GM18861 (cell line): ENCODE data around the gene MTR.
A peak's percentile ranks its signal among the peaks of the same experiment; 100 is the strongest.

Experiments
- ATAC-seq: cut with Tn5 transposase; IDR thresholded peaks from one replicate; pipeline ENCODE4 v1.9.1; 2021; ENCODE audit not compliant: unreplicated experiment

MTR gene

DNA sequence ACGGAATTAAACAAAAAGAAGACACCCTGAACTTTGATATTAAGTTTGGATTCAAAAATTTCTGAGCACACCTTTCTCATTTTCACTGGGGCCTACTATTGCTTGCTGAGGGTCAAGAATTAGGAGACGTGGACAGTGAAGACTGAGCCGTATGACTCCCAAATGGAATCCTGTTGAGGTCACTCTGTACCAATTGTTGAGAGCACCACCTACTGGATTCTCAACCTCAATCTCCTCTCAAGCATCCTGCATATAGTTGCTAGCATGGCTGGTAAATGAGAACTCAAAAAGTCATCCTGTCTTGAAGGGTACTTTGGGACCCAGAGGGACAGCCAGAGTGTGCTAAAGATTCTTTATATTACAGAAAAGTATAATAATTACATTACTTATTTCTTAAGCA lies 20.2 kb upstream of the MTR start:
- no peak for ATAC-seq

DNA sequence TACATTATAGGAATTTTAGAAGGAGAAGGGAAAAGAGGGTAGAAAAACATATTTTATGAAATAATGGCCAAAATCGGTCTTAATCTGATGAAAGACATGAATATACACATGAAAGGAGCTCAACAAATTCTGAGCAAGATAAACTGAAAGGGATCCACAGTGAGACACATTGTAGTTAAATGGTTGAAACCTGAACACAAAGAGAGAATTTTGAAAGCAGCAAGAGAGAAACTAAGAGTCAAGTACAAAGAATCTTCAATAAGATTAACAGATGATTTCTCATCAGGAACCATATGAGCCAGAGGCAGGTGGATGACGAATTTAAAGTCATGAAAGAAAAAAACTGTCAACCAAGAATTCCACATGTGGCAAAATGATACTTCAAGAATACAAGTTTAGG lies 15.8 kb upstream of the MTR start:
- no peak for ATAC-seq

GRCh38 chr1:236785477-236785876 lies 9.6 kb upstream of the MTR start:
- ATAC-seq, result no peak

DNA sequence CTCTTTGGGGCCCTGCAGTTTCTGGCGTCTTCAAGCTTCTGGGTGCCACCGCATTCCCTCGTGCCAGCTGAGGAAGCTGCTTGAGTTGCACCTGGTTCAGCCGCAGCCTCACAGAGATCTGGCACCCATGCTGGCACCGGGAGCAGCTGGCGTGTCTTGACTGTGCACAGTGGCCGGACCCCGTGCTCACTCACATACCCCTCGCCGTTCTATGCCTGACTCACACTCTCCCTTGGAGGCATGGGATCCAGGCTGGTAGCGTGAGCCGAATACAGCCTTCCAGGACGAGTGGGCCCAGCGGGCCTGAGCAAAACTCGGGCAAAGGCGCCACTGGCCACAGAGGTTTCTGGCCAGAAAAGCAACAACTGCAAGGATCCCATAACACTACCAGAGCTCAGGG lies 8.6 kb upstream of the MTR start:
- ATAC-seq, result no peak

GRCh38 chr1:236794585-236795034 lies 482 bp upstream of the MTR start:
- ATAC-seq, result no peak

- ATAC-seq, result peak; percentile 18
These were observed 920 bp downstream of the MTR start for GRCh38 chr1:236795757-236796667.

- ATAC-seq, result no peak
These were observed 3.9 kb downstream of the MTR start for GRCh38 chr1:236799001-236799400.

DNA sequence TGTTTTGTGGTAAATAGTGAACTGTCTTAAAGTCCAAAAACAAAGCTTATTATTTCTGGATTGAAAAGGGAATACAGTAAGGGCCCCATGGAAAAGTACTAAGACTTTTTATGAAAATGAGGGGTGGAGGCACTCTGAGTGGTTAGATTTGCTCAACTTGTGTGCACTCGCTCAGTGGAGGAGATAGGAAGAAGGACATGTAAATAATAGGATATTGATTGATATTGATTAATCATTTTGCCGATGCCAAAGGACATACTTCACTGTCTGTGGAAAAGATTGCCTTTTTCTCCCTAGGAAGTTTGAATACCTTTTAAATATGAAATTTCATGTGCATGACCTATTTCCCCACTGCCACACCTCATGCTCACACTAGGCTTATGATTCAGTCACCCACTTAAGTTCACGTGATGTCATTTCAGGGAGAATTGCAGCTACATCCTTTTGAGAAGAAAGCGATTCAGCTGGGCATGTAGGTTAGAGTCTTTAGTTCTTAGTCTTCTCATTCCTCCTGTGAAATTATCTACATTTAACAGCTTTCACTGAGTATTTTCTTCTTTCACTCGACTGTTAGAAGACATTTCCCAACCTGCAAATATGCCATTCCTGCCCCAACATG lies 5.0 kb downstream of the MTR start:
- no peak for ATAC-seq

DNA sequence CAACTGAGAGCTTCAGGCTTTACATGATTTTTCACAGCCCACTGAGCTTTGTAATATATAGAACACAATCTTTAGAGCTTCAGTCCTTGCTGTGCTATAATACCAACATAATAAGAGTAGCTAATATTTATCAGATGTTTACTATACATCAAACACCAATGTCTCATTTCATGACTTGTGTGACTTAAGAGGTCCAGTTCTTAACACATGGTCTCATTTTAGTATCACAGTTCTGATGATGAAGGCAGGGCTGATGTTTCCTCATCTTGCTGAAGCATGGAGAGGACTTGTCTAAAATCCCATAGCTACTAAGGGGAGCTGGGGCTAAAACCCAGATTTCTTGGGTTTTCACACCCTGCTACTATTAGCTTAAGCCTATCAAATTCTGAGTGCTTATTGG lies 5.5 kb downstream of the MTR start:
- no peak for ATAC-seq

GRCh38 chr1:236802264-236802663 lies 7.2 kb downstream of the MTR start:
- ATAC-seq, result no peak

DNA sequence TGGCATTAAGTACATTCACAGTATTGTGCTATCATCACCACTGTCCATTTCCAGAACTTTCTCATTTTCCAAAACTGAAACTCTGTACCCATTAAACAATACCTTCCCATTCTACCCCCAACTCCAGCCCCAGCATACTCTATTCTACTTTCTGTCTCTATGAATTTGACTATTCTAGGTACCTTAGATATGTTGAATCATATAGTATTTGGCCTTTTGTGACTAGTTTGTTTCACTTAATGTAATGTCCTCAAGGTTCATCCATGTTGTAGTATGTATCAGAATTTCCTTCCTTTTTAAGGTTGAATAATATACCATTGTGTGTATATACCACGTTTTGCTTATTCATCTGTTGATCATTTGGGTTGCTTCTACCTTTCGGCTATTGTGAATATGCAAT lies 11.5 kb downstream of the MTR start:
- ATAC-seq, result no peak

- ATAC-seq, result no peak
These were observed 12.9 kb downstream of the MTR start for GRCh38 chr1:236808005-236808404.

- no peak for ATAC-seq
These were observed 13.6 kb downstream of the MTR start for GRCh38 chr1:236808564-236809130.

- no peak for ATAC-seq
These were observed 14.1 kb downstream of the MTR start for GRCh38 chr1:236809148-236809547.

DNA sequence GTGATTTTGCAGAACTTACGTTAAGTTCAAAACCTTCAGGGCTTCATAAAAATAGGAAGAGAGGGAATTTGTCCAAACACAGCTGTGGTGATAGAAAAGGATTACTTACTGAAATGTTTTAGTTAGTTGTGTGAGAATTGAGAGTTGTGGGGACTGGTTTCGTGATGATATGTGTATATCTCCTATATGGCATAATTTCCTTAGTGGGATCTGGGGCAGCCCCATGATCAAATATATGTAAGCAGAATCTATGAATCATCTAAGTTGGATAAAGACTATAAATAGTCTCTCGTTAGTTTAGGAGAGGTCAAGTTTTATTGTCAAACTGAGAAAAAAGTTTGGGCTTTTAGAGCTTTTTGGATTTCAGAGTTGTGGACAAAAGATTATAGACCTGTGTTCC lies 14.9 kb downstream of the MTR start:
- ATAC-seq, result no peak

DNA sequence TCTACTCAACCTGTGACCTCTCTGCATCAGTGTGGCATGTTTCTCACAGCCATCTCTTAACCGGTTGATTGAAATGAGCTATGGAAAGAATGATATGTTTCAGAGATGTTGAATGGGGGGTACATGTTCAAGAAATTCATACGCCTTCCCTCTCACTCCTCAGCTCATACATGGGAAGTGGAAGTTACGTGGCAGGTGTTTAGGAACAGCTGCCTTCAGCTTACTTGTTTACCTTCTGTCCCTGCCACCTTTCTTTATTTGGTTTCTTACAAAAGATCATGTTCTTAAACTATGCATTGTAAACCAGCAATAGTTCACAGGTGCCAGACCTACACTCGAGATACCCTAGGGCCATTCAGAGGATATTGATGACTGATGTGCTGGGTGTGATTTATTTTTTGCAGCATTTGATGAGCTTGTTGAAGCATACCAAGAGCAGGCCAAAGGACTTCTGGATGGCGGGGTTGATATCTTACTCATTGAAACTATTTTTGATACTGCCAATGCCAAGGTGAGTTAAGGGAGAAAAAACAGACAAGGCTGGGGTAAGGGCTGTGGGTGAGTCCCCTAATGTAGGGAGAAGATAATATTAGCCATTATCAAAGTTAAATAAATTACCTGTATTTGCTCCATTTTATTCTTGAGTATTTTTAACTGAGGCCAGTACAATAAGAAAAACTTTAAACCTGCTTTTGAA lies 17.4 kb downstream of the MTR start:
- no peak for ATAC-seq

DNA sequence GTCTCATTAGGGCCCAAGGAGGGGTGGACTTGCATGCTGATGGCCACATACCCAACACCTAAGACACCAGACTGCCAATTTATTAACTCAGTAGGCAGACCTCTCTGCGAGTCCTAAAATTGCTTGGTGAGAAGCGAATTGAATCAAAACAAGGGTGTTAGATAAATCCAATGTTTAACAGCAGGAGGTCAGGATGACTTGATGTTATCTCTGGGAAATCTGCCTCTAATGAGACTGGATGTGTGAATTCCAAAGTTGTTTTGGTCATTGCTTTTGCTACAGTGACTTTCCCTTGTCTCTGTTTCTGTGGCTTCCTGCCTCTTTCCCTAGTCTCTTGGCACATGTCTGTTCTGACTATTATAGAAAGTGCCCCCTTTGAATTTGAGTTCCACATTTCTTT lies 20.8 kb downstream of the MTR start:
- no peak for ATAC-seq

- ATAC-seq, result no peak
These were observed 24.8 kb downstream of the MTR start for GRCh38 chr1:236819856-236820255.

DNA sequence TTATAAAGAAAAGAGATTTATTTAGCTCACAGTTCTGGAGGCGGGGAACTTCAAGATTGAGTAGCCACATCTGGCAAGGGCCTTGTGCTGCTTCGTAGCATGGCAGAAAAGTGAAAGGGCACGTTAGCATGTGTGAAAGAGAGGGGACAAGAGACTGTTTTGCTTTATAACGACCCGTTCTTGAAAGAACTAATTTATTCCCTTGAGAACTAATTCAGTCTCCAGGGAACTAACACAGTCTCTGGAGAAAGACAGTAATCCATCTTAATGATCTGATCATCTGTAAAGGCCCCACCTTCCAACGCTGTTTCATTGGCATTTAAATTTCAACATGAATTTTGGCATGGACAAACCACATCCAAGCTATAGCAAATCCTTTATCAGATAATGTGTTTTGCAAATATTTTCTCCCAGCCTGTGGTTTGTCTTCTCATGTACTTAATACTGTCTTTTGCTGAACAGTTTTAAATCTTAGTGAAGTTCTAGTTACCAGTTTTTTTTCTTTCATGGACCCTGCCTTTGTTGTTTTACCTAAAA lies 26.1 kb downstream of the MTR start:
- ATAC-seq, result no peak

GRCh38 chr1:236823559-236823958 lies 28.5 kb downstream of the MTR start:
- no peak for ATAC-seq

DNA sequence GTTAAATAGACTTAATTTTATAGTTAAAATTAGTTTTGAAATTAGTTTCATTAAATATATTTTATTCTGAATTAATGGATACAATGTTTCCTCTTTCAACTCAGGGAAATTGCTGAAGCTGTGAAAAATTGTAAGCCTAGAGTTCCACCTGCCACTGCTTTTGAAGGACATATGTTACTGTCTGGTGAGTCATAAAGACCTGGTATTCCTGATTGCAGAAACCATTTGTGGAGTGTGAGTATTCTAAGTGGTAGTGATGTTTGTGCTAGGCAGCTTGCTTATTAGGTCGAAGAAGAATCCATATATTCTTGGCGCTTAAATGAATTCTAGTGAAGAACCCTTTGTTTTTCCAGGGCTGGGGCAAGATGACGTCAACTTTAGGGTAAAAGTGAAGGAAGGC lies 34.0 kb downstream of the MTR start:
- no peak for ATAC-seq
